Omental fat pad (tissue), 4 donors: ENCODE data around the gene DENND1B. TPM values are rescaled to one million over a fixed set of nuclear protein-coding genes. Genes with fewer than 3 reads are reported as not detected.

Source experiments
- ATAC-seq: fragments of 150-250 bp; one replicate; pipeline ENCODE4 v1.9.1; 2016; ENCODE audit warnings: mild to moderate bottlenecking, moderate library complexity; ENCODE audit not compliant: low FRiP score
- DNase-seq: peaks from one replicate; pipeline ENCODE4 v3.0.0-alpha.2; 2019; ENCODE audit warnings: low spot score
- total RNA-seq, 4 donors: library from RNA; depleted of rRNA; stranded (reverse); fragments of >200 nt; gene quantifications; one replicate each; pipeline ENCODE4 v1.1.0, GENCODE V29; 2016
- TF ChIP-seq, protein P1 (sequence below), 3 donors: fragments of 450-650 bp; IDR thresholded peaks; one replicate each; pipeline ENCODE4 v1.5.1; 2016 to 2017; ENCODE audit warnings: antibody characterized with exemption in 3 of 3, mild to moderate bottlenecking in 3 of 3, moderate library complexity in 2 of 3

DENND1B gene
- total RNA-seq, 4 donors from 2014 or later, result 8.3 to 16.6 (median 11.1) TPM

DNA sequence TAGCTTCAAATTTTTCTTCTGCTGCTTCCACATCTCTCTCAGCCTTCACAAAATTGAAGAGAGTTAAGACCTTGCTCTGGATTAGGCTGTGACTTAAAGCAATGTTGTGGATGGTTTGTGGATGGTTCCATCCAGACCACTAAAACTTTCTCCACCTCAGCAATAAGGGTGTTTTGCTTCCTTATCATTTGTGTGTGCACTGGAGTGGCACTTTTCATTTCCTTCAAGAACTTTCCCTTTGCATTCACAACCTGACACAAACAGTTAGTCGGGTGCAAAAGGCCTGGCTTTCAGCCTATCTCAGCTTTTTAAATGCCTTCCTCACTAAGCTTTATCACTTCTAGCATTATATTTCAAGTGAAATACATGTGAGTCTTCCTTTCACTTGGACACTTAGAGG, 30.3 kb downstream of the DENND1B start:
- TF ChIP-seq, protein P1, sequence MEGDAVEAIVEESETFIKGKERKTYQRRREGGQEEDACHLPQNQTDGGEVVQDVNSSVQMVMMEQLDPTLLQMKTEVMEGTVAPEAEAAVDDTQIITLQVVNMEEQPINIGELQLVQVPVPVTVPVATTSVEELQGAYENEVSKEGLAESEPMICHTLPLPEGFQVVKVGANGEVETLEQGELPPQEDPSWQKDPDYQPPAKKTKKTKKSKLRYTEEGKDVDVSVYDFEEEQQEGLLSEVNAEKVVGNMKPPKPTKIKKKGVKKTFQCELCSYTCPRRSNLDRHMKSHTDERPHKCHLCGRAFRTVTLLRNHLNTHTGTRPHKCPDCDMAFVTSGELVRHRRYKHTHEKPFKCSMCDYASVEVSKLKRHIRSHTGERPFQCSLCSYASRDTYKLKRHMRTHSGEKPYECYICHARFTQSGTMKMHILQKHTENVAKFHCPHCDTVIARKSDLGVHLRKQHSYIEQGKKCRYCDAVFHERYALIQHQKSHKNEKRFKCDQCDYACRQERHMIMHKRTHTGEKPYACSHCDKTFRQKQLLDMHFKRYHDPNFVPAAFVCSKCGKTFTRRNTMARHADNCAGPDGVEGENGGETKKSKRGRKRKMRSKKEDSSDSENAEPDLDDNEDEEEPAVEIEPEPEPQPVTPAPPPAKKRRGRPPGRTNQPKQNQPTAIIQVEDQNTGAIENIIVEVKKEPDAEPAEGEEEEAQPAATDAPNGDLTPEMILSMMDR (IDR thresholded peaks at IDR 0.05), result no peak
- ATAC-seq (no peak), DNase-seq (no peak)

DNA sequence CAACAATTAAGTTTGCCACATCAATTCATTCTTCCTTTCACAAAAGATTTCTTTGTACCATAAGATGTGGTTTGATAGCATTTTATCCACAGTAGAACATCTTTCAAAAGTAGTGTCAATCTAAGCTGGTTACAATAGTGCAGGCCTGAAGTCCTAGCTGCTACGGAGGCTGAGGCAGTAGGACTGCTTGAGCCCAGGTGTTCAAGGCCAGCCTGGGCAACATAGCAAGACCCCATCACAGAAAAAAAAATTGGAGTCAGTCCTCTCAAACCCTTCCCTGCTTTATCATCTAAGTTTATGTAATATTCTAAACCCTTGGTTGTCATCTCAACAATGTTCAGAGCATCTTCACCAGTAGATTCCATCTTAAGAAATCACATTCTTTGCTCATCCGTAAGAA, 31.7 kb downstream of the DENND1B start:
- ATAC-seq (no peak), DNase-seq (no peak)
- TF ChIP-seq, protein P1 (IDR thresholded peaks at IDR 0.05), result no peak

DNA sequence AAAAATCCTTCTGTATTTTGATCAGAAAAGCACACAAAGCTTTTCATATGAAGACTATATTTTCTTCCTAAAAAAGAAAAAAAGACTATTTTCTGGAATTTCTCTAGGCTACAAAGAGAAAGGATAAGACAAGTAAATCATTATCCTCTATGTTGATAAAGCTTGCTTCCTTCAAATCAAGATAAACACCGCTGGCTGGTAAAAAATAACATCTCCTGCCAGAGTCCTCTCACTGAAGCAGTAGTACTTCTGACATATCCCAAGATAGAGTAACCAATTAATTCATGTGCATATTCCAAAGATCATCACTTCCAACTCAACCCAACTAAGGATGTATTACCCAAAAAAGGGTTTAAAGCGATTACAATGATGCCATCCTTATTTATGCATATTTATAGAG, 34.3 kb downstream of the DENND1B start:
- ATAC-seq (no peak), DNase-seq (no peak)
- TF ChIP-seq, protein P1 (IDR thresholded peaks at IDR 0.05), result no peak

DNA sequence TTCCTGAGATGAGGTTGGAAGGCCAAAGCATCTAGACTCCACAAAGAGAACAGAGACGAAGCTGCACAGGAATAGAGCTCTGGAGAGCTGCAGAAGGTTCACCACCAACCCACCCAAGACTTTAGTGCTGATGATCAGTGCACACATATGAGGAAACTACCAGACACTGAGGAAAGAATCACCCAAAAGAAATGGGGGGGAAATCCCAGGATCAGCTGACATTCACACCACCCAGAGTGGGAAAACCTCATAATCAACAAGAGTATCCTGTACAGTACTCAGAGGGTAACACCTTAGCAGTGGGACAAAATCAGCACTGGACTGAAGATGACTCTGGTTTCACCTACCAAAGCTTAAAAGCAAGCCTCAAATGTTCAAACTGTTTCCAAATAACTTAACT, 36.4 kb downstream of the DENND1B start:
- DNase-seq, result no peak
- TF ChIP-seq, protein P1 (IDR thresholded peaks at IDR 0.05), result no peak
- no peak for ATAC-seq

GRCh38 chr1:197737916-197738315, 37.4 kb downstream of the DENND1B start:
- DNase-seq (no peak), ATAC-seq (no peak)
- TF ChIP-seq, protein P1 (IDR thresholded peaks at IDR 0.05), result no peak

GRCh38 chr1:197736685-197737084, 38.6 kb downstream of the DENND1B start:
- TF ChIP-seq, protein P1 (IDR thresholded peaks at IDR 0.05), result no peak
- no peak for ATAC-seq
- no peak for DNase-seq

DNA sequence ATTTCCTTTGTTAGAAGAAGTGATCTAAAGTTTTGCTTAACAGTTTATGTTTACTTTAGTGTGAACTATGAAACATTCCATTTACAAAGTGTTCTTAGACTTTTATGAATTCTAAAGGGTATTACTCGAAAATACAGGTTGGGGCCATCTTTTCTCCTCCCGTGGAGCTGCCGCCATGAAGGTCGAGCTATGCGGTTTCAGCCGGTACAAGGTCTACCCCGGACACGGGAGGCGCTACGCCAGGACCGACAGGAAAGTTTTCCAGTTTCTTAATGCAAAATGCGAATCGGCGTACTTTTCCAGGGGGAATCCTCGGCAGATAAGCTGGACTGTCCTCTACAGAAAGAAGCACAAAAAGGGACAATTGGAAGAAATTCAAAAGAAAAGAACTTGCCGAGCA, 39.8 kb downstream of the DENND1B start:
- ATAC-seq, result no peak
- no peak for DNase-seq
- TF ChIP-seq, protein P1 (IDR thresholded peaks at IDR 0.05), result no peak
